GM12878 (cell line): ENCODE data around the gene PRRT1. TPM values are rescaled to one million over a fixed set of nuclear protein-coding genes. Genes with fewer than 3 reads are reported as not detected.

Experiments
- ATAC-seq: fragments of 200-7000 bp; cut with Tn5 transposase; 3 replicates; pipeline ENCODE4 v1.9.1; 2020; ENCODE audit warnings: mild to moderate bottlenecking, moderate library complexity
- BruUV-seq: library from RNA; stranded (reverse); fragments of 400-500 nt; replicated peaks from 2 replicates; lab custom pipeline; 2021; lab: Mats Ljungman, UMichigan
- CTCF ChIA-PET: fragments of 300-600 bp; sonication (Branson Sonifier 250); formaldehyde crosslinking; extraction: SDS; loops from one replicate; lab custom pipeline; 2021; ENCODE audit warnings: inconsistent platforms; lab: Yijun Ruan, JAX
- POLR2A ChIA-PET: fragments of 350-600 bp; formaldehyde crosslinking; extraction: SDS; loops from one replicate; lab custom pipeline; 2021; ENCODE audit warnings: inconsistent platforms; lab: Charles Lee
- RAD21 ChIA-PET: fragments of 300-600 bp; sonication (Branson Sonifier 250); formaldehyde crosslinking; loops from one replicate; lab custom pipeline; 2023; ENCODE audit warnings: antibody characterized with exemption; ENCODE audit not compliant: unreplicated experiment; lab: Charles Lee
- SMC1A ChIA-PET: fragments of 300-600 bp; sonication (Branson Sonifier 250); formaldehyde crosslinking; loops from one replicate; lab custom pipeline; 2023; ENCODE audit not compliant: unreplicated experiment, uncharacterized antibody; lab: Charles Lee
- DNase-seq: peaks from one replicate; pipeline ENCODE4 v3.0.0-alpha.2; 2011; ENCODE audit warnings: low read depth, low spot score
- FAIRE-seq: peaks from 3 replicates; lab custom pipeline; 2011; peaks lifted over from hg19 to GRCh38; lab: Jason Lieb, UNC
- H2AFZ ChIP-seq: 2 replicates; pipeline ENCODE4 v1.6.0; 2011; ENCODE audit warnings: low read depth, low read length, control low read depth; ENCODE audit not compliant: control insufficient read depth
- H3K27ac ChIP-seq: 2 replicates; pipeline ENCODE4 v1.5.1; 2011; ENCODE audit warnings: control low read depth; ENCODE audit not compliant: control insufficient read depth, insufficient read depth
- H3K27me3 ChIP-seq, 2 experiments: replicated peaks in 1 of 2; 2 replicates each; pipeline versions ENCODE4 v1.6.0 to v1.6.1; 2011; ENCODE audit warnings: low read length in 1 of 2; ENCODE audit not compliant: control insufficient read depth in 2 of 2, insufficient read depth in 2 of 2
- H3K36me3 ChIP-seq, 2 experiments: 2 replicates each; pipeline ENCODE4 v1.5.1; 2011; ENCODE audit warnings: low read length in 1 of 2; ENCODE audit not compliant: control insufficient read depth in 2 of 2, insufficient read depth in 2 of 2
- H3K4me1 ChIP-seq: 2 replicates; pipeline ENCODE4 v1.6.1; 2011; ENCODE audit warnings: mild to moderate bottlenecking, low read length, moderate library complexity, mixed read lengths; ENCODE audit not compliant: control insufficient read depth, insufficient read depth
- H3K4me2 ChIP-seq: 2 replicates; pipeline ENCODE4 v1.6.0; 2011; ENCODE audit warnings: control low read depth; ENCODE audit not compliant: control insufficient read depth, insufficient read depth
- H3K4me3 ChIP-seq: fragments of 200-600 bp; sonication (generic); 2 replicates; pipeline ENCODE4 v1.5.1; 2016
- H3K79me2 ChIP-seq: 2 replicates; pipeline ENCODE4 v1.6.0; 2011; ENCODE audit warnings: low read length; ENCODE audit not compliant: control insufficient read depth, insufficient read depth
- H3K9ac ChIP-seq: 2 replicates; pipeline ENCODE4 v1.8.0; 2011; ENCODE audit warnings: low read length, control low read depth, mixed read lengths; ENCODE audit not compliant: control insufficient read depth, insufficient read depth
- H3K9me3 ChIP-seq: replicated peaks from 3 replicates; pipeline ENCODE4 v1.5.1; 2011; ENCODE audit warnings: mild to moderate bottlenecking, low read length; ENCODE audit not compliant: control insufficient read depth, insufficient read depth
- H4K20me1 ChIP-seq: 2 replicates; pipeline ENCODE4 v1.6.0; 2011; ENCODE audit not compliant: control insufficient read depth, insufficient read depth
- EZH2 ChIP-seq: IDR thresholded peaks from 2 replicates; pipeline ENCODE4 v1.6.1; 2012; ENCODE audit warnings: low read depth, mild to moderate bottlenecking, control low read depth, inconsistent platforms, low read length, borderline replicate concordance; ENCODE audit not compliant: control insufficient read depth
- JUNB ChIP-seq: IDR thresholded peaks from 2 replicates; pipeline ENCODE4 v1.6.1; 2016; ENCODE audit warnings: antibody characterized with exemption, mild to moderate bottlenecking
- KLF5 ChIP-seq: fragments of 450-650 bp; IDR thresholded peaks from 2 replicates; pipeline ENCODE4 v1.6.1; 2014; ENCODE audit warnings: mild to moderate bottlenecking; ENCODE audit not compliant: partially characterized antibody
- NR2C1 ChIP-seq: fragments of 450-650 bp; IDR thresholded peaks from 2 replicates; pipeline ENCODE4 v1.6.1; 2017; ENCODE audit warnings: antibody characterized with exemption, mild to moderate bottlenecking, moderate library complexity
- POLR2A ChIP-seq: IDR thresholded peaks from 2 replicates; pipeline ENCODE4 v1.6.1; 2011; ENCODE audit warnings: low read depth, mild to moderate bottlenecking, low read length
- ZBTB11 ChIP-seq: fragments of 450-650 bp; formaldehyde crosslinking; IDR thresholded peaks from 2 replicates; pipeline ENCODE4 v1.5.0; 2022; ENCODE audit warnings: mild to moderate bottlenecking, missing genetic modification characterization
- ZNF217 ChIP-seq: fragments of 450-650 bp; IDR thresholded peaks from 2 replicates; pipeline ENCODE4 v1.6.1; 2017; ENCODE audit warnings: antibody characterized with exemption, mild to moderate bottlenecking
- WGBS: methylation state at CpG from one replicate; pipeline ENCODE4 v1.1.6; 2016; ENCODE audit warnings: low lambda C conversion rate; ENCODE audit not compliant: insufficient replicate concordance, insufficient coverage; ENCODE audit errors: missing lambda C conversion rate; 5-methylcytosine and 5-hydroxymethylcytosine counted together
- in situ Hi-C: fragments of 300-500 bp; cut with MboI; formaldehyde crosslinking; loops from 9 replicates; pipeline ENCODE4 v1.14.3; 2018; ENCODE audit warnings: mixed read lengths
- intact Hi-C: fragments of 100-400 bp; cut with micrococcal nuclease; formaldehyde crosslinking; loops from one replicate; pipeline ENCODE4 v1.14.2; 2022; ENCODE audit not compliant: unreplicated experiment
- polyA plus RNA-seq, 11 experiments: library from polyadenylated mRNA; depleted of rRNA in 4 of 11; unstranded in 6 of 11; stranded (reverse) in 5 of 11; fragments of >200 nt; fragmentation: Nextera tagmentation in 4 of 11; fragmentation: Illumina TruSeq in 1 of 11; extraction: Ambion mirVana in 4 of 11; extraction: Trizol in 1 of 11; gene quantifications; 1 replicate in 1 of 11; 2 replicates in 10 of 11; pipeline versions ENCODE4 v1.2.1 to v1.2.3, GENCODE V29; 2011 to 2016; ENCODE audit warnings: inconsistent platforms in 2 of 11, missing spikeins in 2 of 11, low read depth in 1 of 11
- total RNA-seq, 4 experiments: library from RNA; depleted of rRNA in 3 of 4; stranded (reverse); fragments of >200 nt in 3 of 4; fragmentation: Illumina TruSeq in 1 of 4; extraction: Trizol in 1 of 4; gene quantifications; 2 replicates each; pipeline versions ENCODE4 v1.2.1 to v1.2.3, GENCODE V29; 2013 to 2021

The PRRT1 gene
- total and polyA plus RNA-seq, 10 of the 15 experiments (the other 5 are each of a cell fraction or from before 2014, with no cell fraction given) = 0.04 to 0.15 (median 0.10) TPM; not detected in 6

DNA sequence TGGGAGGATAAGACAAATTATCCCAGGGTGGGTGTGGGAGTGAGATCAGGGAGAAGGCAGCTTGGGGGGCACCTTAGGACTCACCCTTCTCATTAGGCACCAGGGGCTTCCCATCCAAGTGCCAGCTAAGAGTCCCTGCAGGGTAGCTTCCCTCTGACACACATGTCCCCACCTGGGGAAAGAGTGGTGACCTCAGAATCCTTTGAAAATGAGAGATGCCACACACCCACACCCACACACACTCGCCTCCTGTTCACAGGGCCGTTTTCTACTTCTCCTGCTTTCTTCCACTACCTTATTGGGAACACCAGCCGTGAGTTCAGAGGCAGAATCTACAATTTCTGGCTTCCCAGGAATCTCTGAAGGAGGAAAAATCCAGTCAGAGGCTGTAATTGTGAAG, 31.3 kb upstream of the PRRT1 start:
- DNase-seq (no peak), ATAC-seq (no peak), FAIRE-seq (no peak)
- RAD21 ChIA-PET = interaction anchor here (1.2 kb wide), 1 partner anchor 12 kb away, joined by 3 read pairs; no protein-coding TSS in a partner anchor
- Histone ChIP-seq H3K4me1 (peaks cover 17% of the 10 kb centered on the region), H4K20me1 (no peaks in the 10 kb centered on the region), H3K4me2 (no peak overlapping the region), H3K79me2 (peaks cover 18% of the 10 kb centered on the region), H2AFZ (no peak overlapping the region), H3K9me3 (no peaks in the 10 kb centered on the region), H3K27ac (no peak overlapping the region), H3K9ac (no peak overlapping the region), H3K4me3 (no peak overlapping the region), H3K36me3 (peaks cover 4 to 9% of the 10 kb centered on the region in 2 experiments; a peak in 3 of 4 replicates), H3K27me3 (no peaks in the 10 kb centered on the region)
- 73% methylated on average over 3 of the region's 3 CpGs for WGBS
- intact Hi-C loops (no loop called here), in situ Hi-C loops (no loop called here)
- SMC1A ChIA-PET = no interaction called here
- TF ChIP-seq POLR2A = no peak
- no peak for TF ChIP-seq EZH2
- no peak for TF ChIP-seq KLF5
- TF ChIP-seq JUNB = no peak
- TF ChIP-seq ZNF217 = no peak
- no peak for TF ChIP-seq NR2C1
- TF ChIP-seq ZBTB11 = no peak
- POLR2A ChIA-PET = no interaction called here
- CTCF ChIA-PET = no interaction called here
- BruUV-seq = no TSS peak
